Cardiac muscle cell (in vitro differentiated cells and primary cell): Measurements from ENCODE around the gene EPG5. TPM values are rescaled to one million over a fixed set of nuclear protein-coding genes. Genes with fewer than 3 reads are reported as not detected.

Source experiments
- DNase-seq, 2 donors: peaks; one replicate each; pipeline versions ENCODE4 v3.0.0 to v3.0.0-alpha.2; 2010 to 2017; ENCODE audit warnings: low read depth in 1 of 2, low spot score in 1 of 2
- H3K27ac ChIP-seq: fragments of 200-600 bp; sonication (generic); 2 replicates; pipeline ENCODE4 v1.5.1; 2016
- H3K27me3 ChIP-seq: fragments of 200-600 bp; sonication (generic); 2 replicates; pipeline ENCODE4 v1.6.0; 2016; ENCODE audit warnings: control low read depth
- H3K36me3 ChIP-seq: fragments of 200-600 bp; sonication (generic); 2 replicates; pipeline ENCODE4 v1.5.1; 2016; ENCODE audit warnings: control low read depth
- H3K4me1 ChIP-seq: fragments of 200-600 bp; sonication (generic); 2 replicates; pipeline ENCODE4 v1.8.1; 2017; ENCODE audit warnings: low read depth, mild to moderate bottlenecking, mixed run types
- H3K4me3 ChIP-seq: fragments of 200-600 bp; sonication (generic); 2 replicates; pipeline ENCODE4 v1.5.1; 2016; ENCODE audit warnings: mild to moderate bottlenecking
- H3K9me3 ChIP-seq: fragments of 200-600 bp; sonication (generic); 2 replicates; pipeline ENCODE4 v1.5.1; 2017; ENCODE audit warnings: low read depth, mild to moderate bottlenecking, control low read depth
- polyA plus RNA-seq: library from polyadenylated mRNA; unstranded; fragments of >200 nt; fragmentation: Nextera tagmentation; extraction: Ambion mirVana; gene quantifications from 2 replicates; pipeline ENCODE4 v1.2.1, GENCODE V29; 2016
- total RNA-seq: library from RNA; depleted of rRNA; stranded (reverse); fragments of >200 nt; gene quantifications from 2 replicates; pipeline ENCODE4 v1.2.3, GENCODE V29; 2016
- TF ChIP-seq, protein P1 (sequence below): IDR thresholded peaks from 2 replicates; pipeline ENCODE4 v1.5.1; 2012; ENCODE audit warnings: low read depth, mild to moderate bottlenecking, low read length

EPG5 gene
- total and polyA plus RNA-seq, 2 experiments from 2014 or later: 7.5 to 17.7 TPM

DNA sequence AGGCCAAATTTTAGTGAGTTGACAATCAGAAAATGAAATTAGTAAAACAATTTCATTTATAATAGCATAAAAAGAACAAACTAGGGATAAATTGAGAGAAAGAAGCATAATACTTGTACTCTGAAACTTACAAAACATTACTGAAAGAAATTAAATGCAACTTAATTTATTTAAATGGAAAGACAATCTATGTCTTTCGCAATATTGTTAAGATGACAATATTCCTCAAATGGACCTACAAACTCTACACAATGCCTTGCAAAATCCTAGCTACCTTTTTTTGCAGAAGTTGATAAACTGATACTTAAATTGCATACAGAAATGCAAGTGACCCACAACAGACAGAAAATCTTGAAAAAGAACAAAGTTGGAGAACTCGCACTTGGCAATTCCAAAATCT lies 9.1 kb downstream of the EPG5 start:
- H3K4me1 ChIP-seq: peaks cover 5% of the 10 kb centered on the region
- no peak overlapping the region for H3K4me3 ChIP-seq
- TF ChIP-seq, protein P1, sequence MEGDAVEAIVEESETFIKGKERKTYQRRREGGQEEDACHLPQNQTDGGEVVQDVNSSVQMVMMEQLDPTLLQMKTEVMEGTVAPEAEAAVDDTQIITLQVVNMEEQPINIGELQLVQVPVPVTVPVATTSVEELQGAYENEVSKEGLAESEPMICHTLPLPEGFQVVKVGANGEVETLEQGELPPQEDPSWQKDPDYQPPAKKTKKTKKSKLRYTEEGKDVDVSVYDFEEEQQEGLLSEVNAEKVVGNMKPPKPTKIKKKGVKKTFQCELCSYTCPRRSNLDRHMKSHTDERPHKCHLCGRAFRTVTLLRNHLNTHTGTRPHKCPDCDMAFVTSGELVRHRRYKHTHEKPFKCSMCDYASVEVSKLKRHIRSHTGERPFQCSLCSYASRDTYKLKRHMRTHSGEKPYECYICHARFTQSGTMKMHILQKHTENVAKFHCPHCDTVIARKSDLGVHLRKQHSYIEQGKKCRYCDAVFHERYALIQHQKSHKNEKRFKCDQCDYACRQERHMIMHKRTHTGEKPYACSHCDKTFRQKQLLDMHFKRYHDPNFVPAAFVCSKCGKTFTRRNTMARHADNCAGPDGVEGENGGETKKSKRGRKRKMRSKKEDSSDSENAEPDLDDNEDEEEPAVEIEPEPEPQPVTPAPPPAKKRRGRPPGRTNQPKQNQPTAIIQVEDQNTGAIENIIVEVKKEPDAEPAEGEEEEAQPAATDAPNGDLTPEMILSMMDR: no peak
- no peak for DNase-seq
- peaks cover 18% of the 10 kb centered on the region for H3K36me3 ChIP-seq
- no peaks in the 10 kb centered on the region for H3K27me3 ChIP-seq
- H3K9me3 ChIP-seq: no peaks in the 10 kb centered on the region
- H3K27ac ChIP-seq: no peak overlapping the region

DNA sequence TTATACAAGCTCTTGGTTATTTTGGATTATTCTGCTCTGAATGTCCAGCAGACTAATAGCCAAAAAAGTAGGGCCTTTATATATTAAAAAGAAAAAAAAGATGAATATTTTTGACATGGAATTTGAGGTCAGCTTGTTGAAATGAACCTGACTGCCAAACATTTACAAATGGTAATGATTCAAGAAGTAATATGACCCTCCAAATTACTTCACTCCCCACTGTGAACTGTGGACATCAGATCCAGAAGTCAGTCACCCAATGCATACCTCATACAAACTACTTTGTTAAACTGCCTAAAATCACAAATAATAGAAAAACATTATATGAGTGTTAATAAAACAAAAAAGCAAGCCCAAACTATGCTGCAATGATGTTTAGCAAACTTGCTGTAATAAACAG lies 10.0 kb downstream of the EPG5 start:
- no peaks in the 10 kb centered on the region for H3K27me3 ChIP-seq
- H3K4me3 ChIP-seq: no peak overlapping the region
- peak in 1 of 2 donors; percentile 45 for DNase-seq
- no peaks in the 10 kb centered on the region for H3K4me1 ChIP-seq
- H3K27ac ChIP-seq: no peak overlapping the region
- TF ChIP-seq, protein P1: no peak
- H3K36me3 ChIP-seq: peaks cover 27% of the 10 kb centered on the region
- no peaks in the 10 kb centered on the region for H3K9me3 ChIP-seq

DNA sequence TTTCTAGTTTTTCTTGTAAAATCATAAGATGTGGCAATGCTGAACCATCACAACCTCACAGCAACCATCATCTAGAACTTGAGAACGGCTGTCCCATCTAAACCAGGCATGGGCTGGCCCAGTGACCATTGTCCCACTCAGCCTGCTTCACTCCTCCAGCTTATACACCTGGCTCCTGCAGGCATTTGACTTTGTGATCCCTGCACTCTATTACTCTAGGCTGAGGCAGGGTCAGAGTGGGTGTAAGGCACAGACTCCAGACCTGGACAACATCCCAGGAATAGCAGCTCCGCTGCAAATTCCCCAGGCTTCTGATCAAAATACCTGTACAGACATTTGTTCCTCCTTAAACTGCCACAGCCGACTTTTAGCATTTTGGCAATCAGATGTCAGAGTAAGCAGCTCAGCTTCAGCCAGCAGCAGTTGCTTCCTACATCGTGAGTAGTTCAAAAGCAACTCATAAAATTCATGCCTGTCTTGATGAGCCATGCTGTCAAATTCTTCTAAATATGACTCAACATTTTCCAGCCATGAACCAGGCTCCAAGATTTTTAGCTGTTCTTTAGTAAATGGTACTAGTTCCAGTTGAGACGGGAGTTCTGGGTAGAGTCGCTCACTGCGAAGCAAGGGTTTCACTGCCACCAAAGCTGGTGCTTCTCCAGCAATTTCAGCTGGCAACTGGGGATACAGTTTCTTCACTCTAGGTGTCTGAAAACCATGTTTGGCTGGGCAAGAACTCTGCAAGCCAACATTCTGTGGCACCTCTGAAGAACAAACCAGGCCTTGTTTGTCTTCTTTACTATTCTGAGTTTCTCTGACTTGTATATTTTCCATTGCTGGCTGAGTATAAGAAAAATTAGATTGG lies 12.8 kb downstream of the EPG5 start:
- peak in 1 of 2 donors; percentile 79 for DNase-seq
- no peak overlapping the region for H3K4me3 ChIP-seq
- no peaks in the 10 kb centered on the region for H3K9me3 ChIP-seq
- no peaks in the 10 kb centered on the region for H3K27me3 ChIP-seq
- peaks cover 48% of the 10 kb centered on the region for H3K36me3 ChIP-seq
- TF ChIP-seq, protein P1: no peak
- no peak overlapping the region for H3K27ac ChIP-seq
- no peaks in the 10 kb centered on the region for H3K4me1 ChIP-seq

DNA sequence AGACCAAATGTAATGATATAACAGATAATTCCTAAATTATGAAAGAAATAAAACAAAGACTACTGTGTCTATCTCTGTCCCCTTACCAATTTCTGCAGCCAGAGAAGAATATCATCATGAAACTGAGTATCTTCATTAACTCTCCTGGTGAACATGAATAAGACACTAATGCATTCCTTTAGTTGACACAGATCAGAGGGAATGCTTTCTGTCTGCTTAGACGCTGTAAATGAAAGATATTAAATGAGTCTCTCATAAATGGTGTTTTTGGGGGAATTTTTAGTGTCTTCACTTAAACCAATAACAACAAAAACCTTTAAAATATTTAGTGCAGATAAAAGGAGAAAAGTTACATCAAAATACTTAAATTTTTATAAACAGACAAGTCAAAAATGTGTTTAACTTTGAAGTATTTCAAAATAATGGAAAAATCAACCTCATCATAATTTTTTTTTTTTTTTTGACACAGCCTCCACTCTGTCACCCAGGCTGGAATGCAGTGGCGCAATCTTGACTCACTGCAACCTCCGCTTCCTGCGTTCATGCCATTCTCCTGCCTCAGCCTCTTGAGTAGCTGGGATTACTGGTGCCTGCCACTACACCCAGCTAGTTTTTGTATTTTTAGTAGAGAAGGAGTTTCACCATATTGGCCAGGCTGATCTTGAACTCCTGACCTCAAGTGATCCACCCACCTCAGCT lies 16.0 kb downstream of the EPG5 start:
- Histone ChIP-seq H3K27me3 (no peaks in the 10 kb centered on the region), H3K27ac (no peak overlapping the region), H3K36me3 (peaks cover 60% of the 10 kb centered on the region), H3K4me1 (no peaks in the 10 kb centered on the region), H3K4me3 (no peak overlapping the region), H3K9me3 (no peaks in the 10 kb centered on the region)
- TF ChIP-seq, protein P1: no peak
- DNase-seq: peak in 1 of 2 donors; percentile 90

DNA sequence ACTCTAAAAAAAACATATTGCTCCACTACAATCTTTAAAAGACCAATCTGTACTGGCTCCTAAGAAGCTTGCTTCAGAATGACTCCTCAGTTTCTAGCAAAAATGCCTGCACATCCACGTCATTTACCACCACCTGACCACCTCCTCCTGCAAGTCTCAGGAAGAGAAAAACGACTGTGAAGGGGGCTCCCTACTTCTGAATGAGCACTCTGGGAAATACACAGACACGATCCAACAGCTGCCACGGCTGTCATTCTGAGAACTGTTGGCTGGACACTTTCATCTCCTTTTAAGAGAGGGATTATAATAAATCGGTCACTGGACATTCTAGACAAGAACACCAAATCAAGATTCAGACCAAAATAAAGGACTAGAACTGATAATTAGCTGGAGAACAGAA lies 21.5 kb downstream of the EPG5 start:
- no peaks in the 10 kb centered on the region for H3K9me3 ChIP-seq
- H3K4me3 ChIP-seq: no peak overlapping the region
- H3K4me1 ChIP-seq: no peaks in the 10 kb centered on the region
- H3K36me3 ChIP-seq: peaks cover 55% of the 10 kb centered on the region
- DNase-seq: no peak
- H3K27me3 ChIP-seq: no peaks in the 10 kb centered on the region
- TF ChIP-seq, protein P1: no peak
- no peak overlapping the region for H3K27ac ChIP-seq
